MM.1S (cell line): ENCODE results near the gene GGT6.

Source experiments
- DNase-seq: peaks from one replicate; pipeline ENCODE4 v3.0.0-alpha.2; 2015
- H2AFZ ChIP-seq: fragments of 300-600 bp; sonication (generic); 2 replicates; pipeline ENCODE4 v1.6.0; 2016; ENCODE audit warnings: antibody characterized with exemption, low read length
- H3F3A ChIP-seq: fragments of 300-600 bp; sonication (generic); 2 replicates; pipeline ENCODE4 v1.6.1; 2016; ENCODE audit warnings: mild to moderate bottlenecking, antibody characterized with exemption, low read length, moderate library complexity, mixed read lengths; ENCODE audit not compliant: insufficient read depth
- H3K27ac ChIP-seq: fragments of 300-600 bp; sonication (generic); 2 replicates; pipeline ENCODE4 v1.5.1; 2016; ENCODE audit warnings: mild to moderate bottlenecking, low read length
- H3K27me3 ChIP-seq: fragments of 300-600 bp; sonication (generic); replicated peaks from 2 replicates; pipeline ENCODE4 v1.6.0; 2016; ENCODE audit warnings: low read length; ENCODE audit not compliant: insufficient read depth
- H3K36me3 ChIP-seq: fragments of 300-600 bp; sonication (generic); replicated peaks from 2 replicates; pipeline ENCODE4 v1.6.1; 2016; ENCODE audit warnings: mild to moderate bottlenecking, low read length, mixed read lengths; ENCODE audit not compliant: insufficient read depth
- H3K4me1 ChIP-seq: fragments of 300-600 bp; sonication (generic); 2 replicates; pipeline ENCODE4 v1.6.1; 2016; ENCODE audit warnings: low read length, mixed read lengths
- H3K4me2 ChIP-seq: fragments of 300-600 bp; sonication (generic); 2 replicates; pipeline ENCODE4 v1.6.0; 2016; ENCODE audit warnings: low read depth, low read length
- H3K4me3 ChIP-seq: fragments of 300-600 bp; sonication (generic); 2 replicates; pipeline ENCODE4 v1.5.1; 2016; ENCODE audit warnings: low read length, mixed read lengths
- H3K79me2 ChIP-seq: fragments of 300-600 bp; sonication (generic); 2 replicates; pipeline ENCODE4 v1.6.1; 2016; ENCODE audit warnings: mixed run types, low read length, mixed read lengths
- H3K9ac ChIP-seq: fragments of 300-600 bp; sonication (generic); 2 replicates; pipeline ENCODE4 v1.6.1; 2016; ENCODE audit warnings: low read length, mixed read lengths
- H3K9me2 ChIP-seq: fragments of 300-600 bp; sonication (generic); replicated peaks from 2 replicates; pipeline ENCODE4 v1.6.1; 2016; ENCODE audit warnings: mild to moderate bottlenecking, low read length, mixed read lengths; ENCODE audit not compliant: insufficient read depth
- H3K9me3 ChIP-seq: fragments of 300-600 bp; sonication (generic); replicated peaks from 2 replicates; pipeline ENCODE4 v1.6.1; 2016; ENCODE audit warnings: mild to moderate bottlenecking, low read length, mixed read lengths; ENCODE audit not compliant: insufficient read depth
- H4K20me1 ChIP-seq: fragments of 300-600 bp; sonication (generic); 2 replicates; pipeline ENCODE4 v1.6.1; 2016; ENCODE audit warnings: mild to moderate bottlenecking, low read length, moderate library complexity, mixed read lengths; ENCODE audit not compliant: insufficient read depth
- CTCF ChIP-seq: fragments of 300-600 bp; sonication (generic); IDR thresholded peaks from 2 replicates; pipeline ENCODE4 v1.5.1; 2016; ENCODE audit warnings: antibody characterized with exemption, low read length, mixed read lengths
- EZH2 ChIP-seq: fragments of 300-600 bp; sonication (generic); optimal IDR thresholded peaks from 2 replicates; pipeline ENCODE3; 2017; ENCODE audit warnings: low read depth, mild to moderate bottlenecking, antibody characterized with exemption, low read length, mixed read lengths
- EZH2phosphoT487 ChIP-seq: fragments of 300-600 bp; sonication (generic); IDR thresholded peaks from 2 replicates; pipeline ENCODE4 v1.6.1; 2018; ENCODE audit warnings: antibody characterized with exemption, low read length

GGT6 gene

GRCh38 chr17:4513113-4514032, 47.0 kb downstream of the GGT6 start:
- no peak overlapping the region for H3K4me3 ChIP-seq
- H3K79me2 ChIP-seq, result no peaks in the 10 kb centered on the region
- no peaks in the 10 kb centered on the region for H3K9me3 ChIP-seq
- H3K4me1 ChIP-seq, result no peaks in the 10 kb centered on the region
- no peaks in the 10 kb centered on the region for H4K20me1 ChIP-seq
- H3K4me2 ChIP-seq, result no peak overlapping the region
- no peak for TF ChIP-seq EZH2
- TF ChIP-seq EZH2phosphoT487, result no peak
- no peak for TF ChIP-seq CTCF
- no peaks in the 10 kb centered on the region for H3K9me2 ChIP-seq
- no peak for DNase-seq
- H3K27me3 ChIP-seq, result no peaks in the 10 kb centered on the region
- H2AFZ ChIP-seq, result no peak overlapping the region
- H3K9ac ChIP-seq, result no peak overlapping the region
- H3K36me3 ChIP-seq, result no peaks in the 10 kb centered on the region
- H3F3A ChIP-seq, result no peaks in the 10 kb centered on the region
- no peak overlapping the region for H3K27ac ChIP-seq

DNA sequence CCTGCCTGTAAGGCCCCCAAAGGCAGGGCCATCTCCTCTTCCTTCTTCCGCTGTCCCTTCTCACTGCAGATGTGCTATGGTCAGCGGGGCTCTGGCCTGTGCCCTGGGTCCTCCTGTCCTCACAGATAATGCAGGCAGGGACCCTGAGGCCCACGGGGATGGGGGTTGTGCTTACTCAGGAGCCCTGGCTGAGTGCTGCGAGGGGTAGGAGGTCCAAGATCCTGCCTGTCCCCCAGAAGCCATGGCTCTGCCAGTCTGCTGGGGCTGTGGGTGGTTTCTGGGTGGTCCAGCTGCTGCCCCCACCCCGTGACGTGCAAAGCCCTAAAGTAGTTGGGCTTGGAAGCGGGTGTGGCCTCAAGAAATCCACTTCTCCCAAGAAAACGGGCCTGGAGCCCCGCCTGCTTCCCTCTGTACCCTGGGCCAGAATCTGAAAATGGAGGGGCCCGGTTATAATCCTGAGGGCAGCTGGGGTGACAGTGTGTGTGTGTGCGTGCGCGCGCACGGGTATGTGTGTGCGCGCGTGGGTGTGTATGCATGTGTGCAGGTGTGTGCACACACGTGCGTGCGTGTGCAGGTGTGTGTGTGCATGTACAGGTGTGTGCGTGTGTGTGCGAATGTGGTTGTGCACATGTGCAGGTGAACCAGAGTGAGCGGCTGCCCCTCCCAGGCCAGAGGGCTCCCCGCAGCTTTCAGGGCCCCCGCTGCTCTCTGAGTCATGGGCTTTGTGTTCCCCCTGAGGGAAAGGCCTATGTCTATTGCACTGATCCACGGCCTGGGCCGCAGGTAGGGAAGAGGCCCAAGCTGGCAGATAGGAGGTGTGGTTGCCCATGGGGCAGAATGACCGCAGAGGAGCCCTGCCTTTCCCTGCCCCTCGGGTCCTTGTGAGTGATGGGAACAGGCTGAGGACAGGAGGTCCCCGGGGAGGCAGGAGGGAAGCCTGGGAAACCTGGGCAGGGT, 47.9 kb downstream of the GGT6 start:
- Histone ChIP-seq H3K9me3 (no peaks in the 10 kb centered on the region), H3K4me3 (no peak overlapping the region), H3K27me3 (no peaks in the 10 kb centered on the region), H3F3A (no peaks in the 10 kb centered on the region), H3K27ac (no peak overlapping the region), H2AFZ (no peak overlapping the region), H3K9me2 (no peaks in the 10 kb centered on the region), H3K9ac (no peak overlapping the region), H3K36me3 (no peaks in the 10 kb centered on the region), H3K4me2 (no peak overlapping the region), H3K4me1 (no peaks in the 10 kb centered on the region), H4K20me1 (no peaks in the 10 kb centered on the region), H3K79me2 (no peaks in the 10 kb centered on the region)
- no peak for DNase-seq
- no peak for TF ChIP-seq CTCF
- no peak for TF ChIP-seq EZH2
- no peak for TF ChIP-seq EZH2phosphoT487

- Histone ChIP-seq H3K36me3 (no peaks in the 10 kb centered on the region), H3F3A (no peaks in the 10 kb centered on the region)
Measured at GRCh38 chr17:4511199-4511932, 49.0 kb downstream of the GGT6 start.

More at GRCh38 chr17:4511199-4511932, 49.0 kb downstream of the GGT6 start:
- Histone ChIP-seq H3K9me2 (no peaks in the 10 kb centered on the region), H3K9me3 (no peaks in the 10 kb centered on the region), H2AFZ (no peak overlapping the region), H3K4me3 (no peak overlapping the region), H4K20me1 (no peaks in the 10 kb centered on the region), H3K4me1 (no peaks in the 10 kb centered on the region), H3K27me3 (no peaks in the 10 kb centered on the region), H3K27ac (no peak overlapping the region), H3K79me2 (0 out of 2 replicates have a peak, but pooled peaks cover under 1% of the 10 kb centered on the region), H3K4me2 (no peak overlapping the region), H3K9ac (no peak overlapping the region)
- TF ChIP-seq EZH2phosphoT487 (no peak), CTCF (no peak), EZH2 (no peak)
- DNase-seq, result no peak
